Measurements from ENCODE around the gene REM2.

DNA sequence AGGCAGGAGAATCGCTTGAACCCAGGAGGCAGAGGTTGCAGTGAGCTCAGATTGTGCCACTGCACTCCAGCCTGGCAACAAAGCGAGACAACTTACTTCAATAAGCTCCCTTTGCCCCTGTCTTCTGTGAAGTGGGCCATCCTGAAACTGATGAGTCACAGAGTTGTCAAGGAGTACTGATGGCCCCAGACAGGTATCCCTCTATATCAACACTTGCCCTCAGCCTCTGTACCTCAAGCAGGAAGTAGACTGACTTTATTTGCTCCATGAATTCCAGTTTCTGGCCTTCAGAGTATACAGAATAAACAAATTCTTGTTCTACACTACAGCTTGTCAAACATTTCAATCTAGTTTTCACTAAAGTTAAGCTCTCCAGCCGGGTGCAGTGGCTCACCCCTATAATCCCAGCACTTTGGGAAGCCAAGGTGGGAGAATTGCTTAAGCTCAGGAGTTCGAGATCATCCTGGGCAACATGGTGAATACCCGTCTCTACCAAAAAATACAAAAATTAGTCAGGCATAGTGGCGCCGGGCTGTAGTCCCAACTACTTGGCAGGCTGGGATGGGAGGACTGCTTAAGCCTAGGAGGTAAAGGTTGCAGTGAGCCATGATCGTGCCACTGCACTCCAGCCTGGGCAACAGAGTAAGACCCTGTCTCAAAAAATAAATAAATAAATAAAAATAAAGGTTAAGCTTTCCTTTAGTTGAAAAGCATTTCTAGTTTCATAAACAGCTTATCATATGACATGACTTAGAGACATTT, 27.9 kb upstream of the REM2 start:
- TF ChIP-seq, protein P1, sequence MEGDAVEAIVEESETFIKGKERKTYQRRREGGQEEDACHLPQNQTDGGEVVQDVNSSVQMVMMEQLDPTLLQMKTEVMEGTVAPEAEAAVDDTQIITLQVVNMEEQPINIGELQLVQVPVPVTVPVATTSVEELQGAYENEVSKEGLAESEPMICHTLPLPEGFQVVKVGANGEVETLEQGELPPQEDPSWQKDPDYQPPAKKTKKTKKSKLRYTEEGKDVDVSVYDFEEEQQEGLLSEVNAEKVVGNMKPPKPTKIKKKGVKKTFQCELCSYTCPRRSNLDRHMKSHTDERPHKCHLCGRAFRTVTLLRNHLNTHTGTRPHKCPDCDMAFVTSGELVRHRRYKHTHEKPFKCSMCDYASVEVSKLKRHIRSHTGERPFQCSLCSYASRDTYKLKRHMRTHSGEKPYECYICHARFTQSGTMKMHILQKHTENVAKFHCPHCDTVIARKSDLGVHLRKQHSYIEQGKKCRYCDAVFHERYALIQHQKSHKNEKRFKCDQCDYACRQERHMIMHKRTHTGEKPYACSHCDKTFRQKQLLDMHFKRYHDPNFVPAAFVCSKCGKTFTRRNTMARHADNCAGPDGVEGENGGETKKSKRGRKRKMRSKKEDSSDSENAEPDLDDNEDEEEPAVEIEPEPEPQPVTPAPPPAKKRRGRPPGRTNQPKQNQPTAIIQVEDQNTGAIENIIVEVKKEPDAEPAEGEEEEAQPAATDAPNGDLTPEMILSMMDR (IDR thresholded peaks at IDR 0.05; ENCODE audit: low read depth, low read length, poor library complexity, severe bottlenecking): no peak
- TF ChIP-seq EZH2phosphoT487 (IDR thresholded peaks at IDR 0.05; ENCODE audit: borderline replicate concordance, low read length): no peak

Measured in DOHH2 (cell line).